Activated CD8-positive, alpha-beta memory T cell treated with anti-CD3 and anti-CD28 coated beads for 48 hours (primary cell): ENCODE data around the gene PLOD2.

Experiments
- DNase-seq, 3 experiments: peaks; one replicate each; pipeline ENCODE4 v3.0.0-alpha.2; 2020; ENCODE audit warnings: low read depth in 2 of 3, low spot score in 2 of 3

PLOD2 gene

DNA sequence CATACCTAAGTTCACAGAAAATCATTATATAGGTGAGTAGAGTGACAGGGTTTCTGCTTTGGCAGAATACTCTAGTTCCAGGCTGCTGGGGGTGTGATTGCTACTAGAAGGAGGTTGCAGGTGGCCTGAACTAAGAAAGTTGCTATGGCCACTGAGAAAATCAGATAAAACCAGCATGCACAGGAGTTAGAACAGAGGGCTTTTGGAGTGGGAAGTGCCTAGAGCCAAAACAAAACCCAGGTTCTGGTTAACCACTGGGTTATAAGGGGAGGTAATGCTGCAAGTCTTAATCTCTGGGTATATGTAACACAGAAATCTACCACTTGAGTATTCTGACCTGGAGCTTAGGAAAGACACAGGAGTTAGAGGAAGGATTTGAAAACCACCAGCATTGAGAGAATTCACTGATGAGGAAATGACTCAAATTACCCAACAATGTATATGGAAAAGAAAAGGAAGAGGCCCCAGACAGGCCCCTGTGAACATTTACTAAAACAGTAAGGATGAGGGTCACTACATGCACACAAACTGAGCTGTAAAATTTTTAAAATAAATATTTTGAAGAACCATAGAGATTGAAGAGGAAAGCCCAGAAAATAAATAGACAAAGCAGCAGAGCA is 60.0 kb downstream of the PLOD2 start:
- DNase-seq = no peak

DNA sequence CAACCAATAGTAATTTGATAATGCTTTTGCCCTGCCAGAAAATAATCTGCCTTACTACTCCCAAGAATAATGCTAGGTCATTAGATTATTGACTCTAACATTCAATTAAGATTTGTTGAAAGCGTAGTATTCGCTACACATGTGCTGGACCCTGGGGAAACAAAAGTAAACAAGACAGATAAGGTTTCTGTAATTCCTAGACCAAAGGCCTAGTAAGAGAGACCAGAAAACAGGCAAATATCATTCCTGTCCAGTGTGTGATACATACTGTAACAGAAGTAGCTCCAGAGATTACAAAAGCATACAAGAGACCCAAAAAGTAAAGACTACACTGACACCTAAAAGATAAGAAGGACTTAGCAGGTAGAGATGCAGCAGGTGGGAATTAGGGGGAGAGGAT is 60.8 kb downstream of the PLOD2 start:
- DNase-seq = no peak

DNA sequence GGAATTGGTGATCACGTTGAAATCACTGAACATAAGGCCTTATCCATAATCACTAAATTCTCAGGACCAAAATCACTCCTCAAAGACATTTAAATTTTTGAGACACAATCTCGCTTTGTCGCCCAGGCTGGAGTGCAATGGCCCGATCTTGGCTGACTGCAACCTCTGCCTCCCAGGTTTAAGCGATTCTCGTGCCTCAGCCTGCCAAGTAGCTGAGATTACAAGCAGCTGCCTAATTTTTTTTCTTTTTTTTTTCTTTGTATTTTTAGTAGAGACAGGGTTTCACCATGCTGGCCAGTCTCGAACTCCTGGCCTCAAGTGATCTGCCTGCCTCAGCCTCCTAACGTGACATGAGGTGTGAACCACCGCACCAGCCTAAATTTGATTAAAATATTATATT is 61.7 kb downstream of the PLOD2 start:
- DNase-seq = no peak

DNA sequence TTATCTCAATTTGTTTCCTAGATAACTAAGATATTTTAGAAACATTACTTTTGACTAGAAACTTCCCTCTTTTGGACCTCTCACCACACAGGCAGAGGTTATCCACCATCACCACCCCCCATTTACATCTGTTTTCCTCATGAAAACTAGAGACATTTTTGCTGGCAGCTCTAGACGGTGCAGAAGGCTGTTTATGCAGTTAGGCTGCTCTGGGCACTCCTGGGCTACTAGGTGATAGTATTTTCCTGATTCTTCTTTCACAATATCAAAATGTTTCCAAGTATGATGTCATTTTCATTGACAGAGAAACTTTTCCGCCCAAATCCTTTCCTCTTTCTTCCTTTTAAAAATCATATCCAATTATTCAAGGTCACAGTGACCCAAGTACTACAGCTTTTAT is 67.1 kb downstream of the PLOD2 start:
- DNase-seq = no peak

DNA sequence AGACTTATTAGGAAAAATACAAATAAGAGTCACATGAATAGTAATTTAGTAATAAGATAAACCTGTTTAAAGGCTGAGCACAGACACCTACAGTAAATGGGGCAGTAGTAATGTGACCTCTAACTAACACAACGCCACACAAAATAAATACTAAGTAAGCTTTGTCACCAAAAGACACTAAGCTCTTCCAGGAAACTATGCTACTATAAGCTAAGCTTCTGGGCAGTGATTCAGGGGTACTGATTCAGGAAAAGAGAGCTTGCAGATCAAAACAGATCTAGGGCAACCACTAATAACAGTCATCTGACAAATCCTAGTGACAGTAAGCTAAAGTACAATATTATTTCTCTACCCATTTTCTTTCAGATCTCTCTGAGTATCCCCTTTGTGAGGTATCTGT is 68.8 kb downstream of the PLOD2 start:
- DNase-seq = no peak

DNA sequence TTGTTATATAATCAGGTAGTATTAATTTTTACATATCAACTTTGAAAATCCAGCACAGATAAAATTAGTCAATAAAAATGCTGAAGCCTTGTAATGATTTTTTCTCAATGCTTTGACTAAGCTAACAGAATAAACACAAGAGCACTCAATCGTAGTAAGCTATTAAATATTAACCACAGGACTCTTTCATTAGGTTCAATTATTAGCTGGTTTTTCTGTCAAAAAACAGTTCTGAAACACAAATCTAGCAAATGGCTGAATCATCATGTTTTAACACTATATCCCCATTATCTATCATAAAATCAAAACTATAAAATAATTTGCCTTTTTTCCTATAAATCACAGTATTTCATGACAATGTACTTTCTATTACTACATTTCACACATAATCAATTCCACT is 69.6 kb downstream of the PLOD2 start:
- DNase-seq = no peak

DNA sequence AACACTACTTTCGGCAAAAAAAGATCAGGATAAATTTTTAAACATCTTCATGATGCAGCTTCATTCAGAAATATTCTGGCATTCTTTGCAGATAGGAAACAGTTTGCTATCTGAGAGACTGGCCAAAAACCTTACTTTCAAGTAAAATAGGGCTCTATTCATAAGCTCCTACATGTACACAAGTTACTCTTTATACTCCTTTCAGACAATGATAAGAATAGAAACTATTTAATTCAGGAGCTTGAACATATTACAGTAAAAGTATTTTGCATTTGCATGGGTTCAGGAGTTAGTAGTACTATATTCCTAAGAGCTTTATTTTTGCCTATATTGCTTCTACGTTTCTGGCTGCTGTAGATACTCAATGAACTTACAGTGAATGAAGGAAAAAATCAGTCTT is 70.5 kb downstream of the PLOD2 start:
- no peak for DNase-seq

DNA sequence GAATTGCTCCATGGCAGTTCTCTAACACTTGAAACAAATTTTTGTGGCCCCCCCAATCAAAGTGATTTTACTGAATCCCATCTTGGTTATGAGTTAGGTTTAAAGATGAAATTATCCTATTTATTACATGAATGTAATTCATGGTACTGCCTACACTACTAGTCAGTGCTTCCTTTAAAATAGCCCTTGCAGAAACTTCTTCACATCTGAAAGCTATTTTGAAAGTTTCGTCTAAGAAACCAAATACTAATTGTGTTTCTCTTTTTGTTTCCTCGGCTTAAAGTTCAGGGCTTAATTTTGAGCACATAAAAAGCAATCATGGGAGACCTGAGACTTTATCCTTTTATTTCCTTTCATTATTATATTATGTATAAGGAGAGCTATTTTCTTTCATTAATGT is 72.1 kb downstream of the PLOD2 start:
- DNase-seq = no peak

DNA sequence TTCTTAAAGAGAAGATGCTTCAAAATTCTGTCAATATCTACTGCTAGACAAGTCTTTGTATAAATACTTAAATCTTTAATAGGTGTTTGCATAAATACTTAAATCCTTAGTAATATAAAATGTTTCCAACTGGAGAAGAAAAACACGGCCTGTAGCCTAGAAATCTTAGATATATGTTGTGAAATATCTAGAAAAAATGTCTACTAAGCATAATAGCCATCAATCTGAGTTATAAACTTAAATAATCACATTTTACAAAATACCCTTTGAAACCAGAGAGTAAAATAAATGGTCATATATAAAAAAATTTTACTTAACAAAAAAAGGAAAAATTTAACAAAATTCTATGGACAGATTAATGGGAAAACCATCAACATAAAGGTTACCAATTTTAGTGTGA is 73.9 kb downstream of the PLOD2 start:
- no peak for DNase-seq

DNA sequence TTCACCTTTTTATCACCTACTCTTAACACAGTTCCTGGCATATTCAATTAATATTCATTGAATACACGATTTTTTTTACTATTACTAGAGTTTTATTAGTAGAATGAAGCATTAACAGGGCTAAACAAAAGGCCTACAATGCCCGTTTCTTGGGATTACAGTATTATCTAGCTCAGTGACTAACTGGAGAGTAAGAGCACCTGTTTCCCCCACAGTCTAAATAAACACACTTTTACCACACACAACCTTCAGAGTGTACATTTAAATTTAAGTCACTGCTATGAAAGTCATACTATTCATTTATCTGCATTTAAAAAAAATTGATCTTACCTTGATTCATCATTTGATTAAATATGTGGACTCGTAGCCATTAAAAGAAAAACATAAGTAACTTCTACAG is 74.8 kb downstream of the PLOD2 start:
- DNase-seq = no peak

DNA sequence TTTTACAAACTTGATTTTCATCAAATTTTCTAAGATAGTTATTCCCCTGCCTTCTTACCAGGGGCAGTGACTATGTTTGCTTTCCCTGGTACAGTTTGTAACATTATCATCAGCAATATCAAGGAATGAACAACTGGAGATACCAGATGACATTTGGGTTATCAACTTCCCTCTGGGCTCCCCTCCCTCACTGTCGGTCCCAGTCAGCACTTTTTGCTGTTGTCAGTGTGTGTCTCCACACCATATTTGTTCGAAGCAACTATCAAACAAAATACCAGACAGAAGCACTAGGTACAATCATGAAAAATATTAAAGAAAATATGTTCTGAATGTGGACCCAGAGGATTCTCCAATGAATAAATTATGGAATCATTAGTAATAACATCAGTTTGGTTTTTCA is 75.3 kb downstream of the PLOD2 start:
- no peak for DNase-seq

DNA sequence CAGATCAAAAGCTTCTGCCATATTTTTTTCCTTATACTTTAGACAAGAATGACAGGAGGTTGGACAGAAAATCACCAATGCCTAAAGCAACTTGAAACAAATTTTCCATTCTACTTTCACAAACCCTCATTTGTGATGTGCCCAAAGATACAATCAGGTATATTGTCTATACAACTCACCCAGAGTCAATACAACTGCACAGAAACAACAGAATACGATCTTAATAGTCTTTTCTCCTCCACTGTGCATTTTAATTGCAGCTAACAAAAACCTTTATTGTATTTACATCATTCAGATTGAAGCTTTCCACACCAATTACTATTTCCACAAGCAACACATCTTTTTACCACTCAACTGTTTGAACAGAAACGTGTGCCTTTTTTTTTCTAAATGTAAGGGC is 80.4 kb downstream of the PLOD2 start:
- no peak for DNase-seq

DNA sequence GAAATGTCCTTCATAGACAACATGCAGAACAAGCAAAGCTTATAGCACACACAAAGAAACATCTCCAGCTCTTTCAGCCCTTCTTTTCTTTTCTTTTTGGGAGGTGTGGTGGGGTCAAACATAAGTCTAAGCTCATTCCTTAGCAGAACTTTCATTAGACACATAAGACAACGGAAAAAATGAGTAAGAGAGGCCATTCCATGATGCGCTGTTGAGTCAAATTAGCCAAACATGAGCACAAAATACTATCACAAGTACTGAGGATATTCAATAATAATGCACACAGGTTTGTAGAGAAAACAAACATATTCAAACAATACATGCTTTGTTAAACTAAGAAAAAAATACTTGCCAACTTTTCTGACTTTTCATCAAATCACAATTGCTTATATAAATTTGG is 83.0 kb downstream of the PLOD2 start:
- no peak for DNase-seq

DNA sequence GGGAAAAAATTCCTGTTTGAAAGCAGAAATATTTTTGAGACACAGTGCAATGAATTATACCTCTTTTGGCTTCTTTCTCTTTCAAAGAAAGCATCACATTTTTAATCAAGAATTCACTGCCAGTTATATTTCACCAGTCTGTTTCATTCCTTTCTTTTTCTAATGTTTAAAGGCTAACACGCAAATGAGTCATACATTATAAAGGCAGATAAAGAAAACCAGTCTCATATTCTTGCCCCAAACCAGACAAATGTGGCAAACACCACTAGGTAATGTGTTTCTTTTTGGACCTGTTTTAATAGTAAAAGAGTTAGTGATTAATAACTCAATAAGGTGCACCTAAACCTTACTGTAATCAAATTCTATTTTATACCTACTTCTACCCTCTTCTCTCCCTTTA is 83.8 kb downstream of the PLOD2 start:
- no peak for DNase-seq

DNA sequence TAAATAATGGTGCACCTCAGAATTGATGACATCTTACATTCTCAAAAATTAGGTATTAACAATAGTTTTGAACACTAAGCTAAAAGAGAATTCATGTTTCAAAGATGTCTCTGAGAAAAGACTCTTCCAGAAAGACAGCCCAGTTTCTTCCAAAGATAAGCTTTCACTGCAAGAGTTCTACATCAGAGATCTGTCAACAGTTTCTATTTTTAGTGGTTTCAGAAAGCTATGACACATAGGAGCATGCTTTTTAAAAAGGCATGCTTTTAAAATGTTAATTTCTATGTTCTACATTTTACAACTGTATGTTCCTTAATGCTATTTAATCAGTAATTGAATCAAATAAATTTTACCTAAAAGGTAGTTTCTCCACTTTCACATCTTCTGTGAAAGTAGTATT is 88.2 kb downstream of the PLOD2 start:
- DNase-seq = no peak

DNA sequence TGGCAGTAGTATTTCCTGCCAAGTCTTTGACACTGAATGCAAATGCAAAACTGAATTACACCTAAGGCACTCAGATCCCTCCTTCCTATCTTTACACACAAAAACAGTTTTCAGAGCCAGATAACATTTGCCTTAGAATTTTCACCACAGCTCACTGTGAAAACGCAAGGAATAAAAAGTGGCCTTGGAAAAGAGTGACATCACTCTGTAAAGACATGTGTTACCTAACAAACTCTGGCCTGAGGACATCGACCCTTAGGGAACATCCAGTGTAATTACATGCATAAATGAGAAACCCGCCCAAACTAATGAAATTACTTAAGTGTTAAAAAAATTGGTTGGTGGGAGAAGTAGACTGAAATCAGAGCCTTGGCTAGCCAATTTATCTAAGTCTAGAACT is 88.9 kb downstream of the PLOD2 start:
- DNase-seq = no peak

DNA sequence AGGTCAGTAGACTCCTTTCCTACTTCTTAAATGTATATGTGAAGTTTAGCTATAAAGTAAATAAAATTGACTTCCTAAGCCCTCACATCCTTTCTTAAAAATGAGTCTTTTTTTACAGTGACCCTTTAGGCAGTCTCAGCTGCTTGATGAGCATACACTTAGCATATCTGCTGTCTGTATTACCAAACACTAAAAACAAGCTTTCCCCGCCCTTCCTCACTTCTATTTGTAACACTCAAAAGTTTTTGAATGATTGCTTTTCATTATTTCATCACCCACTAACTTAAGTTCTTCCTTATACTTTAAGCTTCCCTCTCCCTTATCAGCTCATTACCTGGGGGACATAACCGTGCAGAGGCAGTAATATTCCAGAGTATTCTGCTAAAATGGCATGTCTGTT is 89.4 kb downstream of the PLOD2 start:
- no peak for DNase-seq

DNA sequence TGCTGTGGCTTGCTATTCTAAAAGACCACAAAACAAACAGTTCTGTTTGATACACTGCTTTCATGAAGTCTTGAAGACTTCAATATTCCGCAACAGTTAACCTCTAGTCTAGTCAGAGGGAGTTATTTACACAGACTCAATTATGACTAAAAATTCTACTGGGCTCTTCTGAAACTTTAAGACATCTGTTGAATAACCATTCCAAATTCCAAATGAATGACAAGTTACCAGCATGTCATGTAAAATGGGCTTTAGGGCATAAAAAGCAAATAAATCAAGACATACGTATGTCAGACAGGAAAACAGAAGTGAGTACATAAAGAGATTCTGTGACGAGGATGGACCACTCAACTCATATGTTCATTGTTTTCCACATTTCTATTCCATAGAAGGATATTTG is 93.9 kb downstream of the PLOD2 start:
- DNase-seq = no peak

DNA sequence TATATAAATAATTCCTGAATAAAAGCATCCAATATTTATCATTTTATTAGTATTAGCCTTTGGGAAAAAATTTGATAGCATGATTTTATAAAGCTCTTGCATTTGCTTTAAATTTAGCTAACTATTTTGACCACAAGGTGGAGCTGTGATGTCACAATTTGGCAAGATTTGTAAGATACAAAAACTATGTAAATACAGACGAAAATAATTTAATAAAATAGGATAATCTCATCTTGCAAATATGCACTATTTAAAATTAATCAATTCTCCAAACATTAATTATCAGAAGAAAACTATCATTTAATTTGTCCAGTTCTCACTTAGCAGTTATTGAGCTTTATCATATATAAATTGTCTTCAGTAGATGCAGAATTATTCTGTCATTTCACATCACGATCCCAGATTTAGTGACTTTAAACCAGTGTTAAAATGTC is 95.4 kb downstream of the PLOD2 start:
- no peak for DNase-seq

DNA sequence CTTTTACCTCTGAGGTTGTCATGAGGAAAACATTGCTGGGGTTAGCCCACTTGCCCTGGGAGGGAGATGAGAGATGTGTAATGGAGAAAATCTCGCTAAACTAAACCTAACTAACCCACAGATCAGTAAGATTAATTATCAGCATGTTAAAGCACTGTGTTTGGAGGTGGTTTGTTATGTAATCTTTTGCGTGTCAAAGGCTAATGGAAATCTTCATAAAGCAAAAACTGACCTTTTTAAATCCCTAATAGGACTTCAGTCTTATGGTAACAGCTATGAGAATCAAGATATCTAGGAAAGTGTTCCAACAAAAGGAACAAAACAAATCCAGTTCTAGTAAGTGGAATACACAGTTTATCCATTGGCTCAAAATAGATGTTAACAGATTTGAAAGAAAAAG is 102.7 kb downstream of the PLOD2 start:
- DNase-seq = no peak

DNA sequence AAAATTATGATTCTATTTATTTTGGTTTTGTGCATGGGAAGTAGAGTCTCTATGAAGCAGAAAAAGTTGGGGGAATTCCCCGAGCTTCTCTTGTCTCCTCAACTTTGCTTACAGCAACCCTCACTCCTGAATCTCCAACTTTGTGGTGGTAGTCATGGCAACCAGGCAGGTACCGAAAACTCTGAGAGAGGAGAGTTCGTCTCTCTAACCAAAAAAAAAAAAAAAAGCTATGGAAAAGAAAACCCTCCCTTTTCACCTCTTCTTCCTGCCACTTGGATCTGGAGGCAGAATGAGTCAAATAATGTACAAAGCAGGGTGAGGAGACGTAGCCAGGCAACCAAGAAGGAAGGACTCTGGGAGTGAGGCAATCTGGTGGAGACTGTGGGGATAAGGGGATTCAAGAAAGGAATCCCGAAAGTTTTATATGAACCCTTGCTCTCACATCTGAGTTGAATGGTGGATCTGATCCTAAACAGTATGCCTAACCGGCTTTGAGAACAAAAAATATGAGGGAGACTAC is 108.1 kb downstream of the PLOD2 start:
- DNase-seq = no peak

DNA sequence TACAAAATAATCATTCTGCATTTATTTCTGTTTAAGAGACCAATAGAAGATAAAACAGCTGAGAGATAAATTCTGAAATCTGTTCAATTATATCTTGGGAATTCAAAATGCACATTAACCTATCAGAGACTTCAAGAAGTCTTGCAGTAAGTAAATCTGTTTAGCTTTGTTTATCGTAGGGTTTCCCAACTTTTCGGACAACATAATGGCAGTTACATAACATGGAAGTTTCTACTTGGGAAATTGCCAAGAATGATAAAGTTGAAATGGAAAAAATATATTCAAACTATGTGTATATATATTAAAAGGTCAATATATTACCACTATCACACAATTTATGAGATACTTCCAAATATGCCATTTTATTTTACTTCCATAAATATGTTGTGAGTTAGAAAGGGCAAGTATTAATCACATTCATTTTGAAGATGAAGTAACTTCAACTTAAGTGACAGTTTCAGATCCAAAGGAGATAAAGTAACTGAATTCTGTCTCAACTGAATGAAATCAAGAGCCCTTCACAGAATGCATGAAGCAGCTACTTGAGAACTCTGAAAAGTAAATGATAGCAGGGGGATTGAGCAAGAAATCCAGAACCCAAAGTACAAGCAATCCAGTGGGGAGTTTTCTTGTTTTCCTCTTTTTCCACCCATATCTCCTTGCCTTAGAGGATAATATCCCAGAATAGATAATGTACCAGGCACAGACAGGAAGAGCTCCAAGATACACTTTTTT is 108.8 kb downstream of the PLOD2 start:
- no peak for DNase-seq

DNA sequence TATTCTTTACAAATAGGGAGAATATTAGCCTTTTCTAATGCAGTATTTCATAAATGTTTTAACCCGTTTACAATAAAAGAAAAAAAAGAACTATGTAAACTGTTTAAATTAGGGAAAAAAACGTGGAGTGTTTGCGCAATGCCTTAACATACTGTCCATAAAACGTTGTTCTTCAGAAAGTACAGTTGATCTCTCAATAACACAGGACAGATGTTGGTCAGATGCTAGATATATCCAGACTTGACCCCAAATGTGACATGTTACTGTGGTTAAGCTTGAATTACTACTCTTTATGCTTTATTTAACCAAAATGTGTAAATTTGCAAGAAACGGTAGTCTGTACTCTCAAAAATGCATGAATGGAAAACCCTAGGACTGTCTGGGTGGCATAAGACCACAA is 110.3 kb downstream of the PLOD2 start:
- no peak for DNase-seq
